ENCODE measurements around the gene C5orf15.

GRCh38 chr5:133945568-133945967, 22.9 kb downstream of the C5orf15 start:
- no peak for TF ChIP-seq EZH2 (IDR thresholded peaks at IDR 0.05; ENCODE audit: low read length)
- TF ChIP-seq CTCF (optimal IDR thresholded peaks at IDR 0.05 in 1 of 3, IDR thresholded peaks at IDR 0.05 in 1 of 3, conservative IDR thresholded peaks at IDR 0.05 in 1 of 3; ENCODE audit: extremely low read depth in 1 of 3, insufficient read depth in 2 of 3, low read length in 3 of 3) = no peak
